ENCODE data around the gene ANAPC10. TPM values are rescaled to one million over a fixed set of nuclear protein-coding genes. Genes with fewer than 3 reads are reported as not detected.
"Not testable (repeated sequence)": the region's sequence is repeated elsewhere in the genome, so short reads cannot be mapped to it uniquely, and the experiment has no call there.

ANAPC10 gene
- total RNA-seq, 1 donor = 34.3 TPM

DNA sequence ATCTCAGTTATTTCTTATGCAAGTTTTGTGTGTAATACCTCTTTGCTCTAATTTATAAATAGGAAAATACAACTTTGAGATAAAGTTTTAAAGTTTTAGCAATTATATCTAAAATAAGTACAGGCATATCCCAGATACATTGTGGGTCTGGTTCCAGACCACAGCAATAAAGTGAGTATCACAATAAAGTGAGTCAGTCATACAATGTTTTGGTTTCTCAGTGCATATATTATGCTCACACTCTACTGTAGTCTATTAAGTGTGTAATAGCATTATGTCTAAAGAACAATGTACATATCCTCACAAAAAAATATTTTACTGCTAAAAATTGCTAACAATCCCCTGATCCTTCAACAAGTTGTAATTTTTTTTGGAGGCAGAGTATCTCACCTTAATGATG lies 49.2 kb downstream of the ANAPC10 start:
- Histone ChIP-seq H3K9me3 (ENCODE audit: low read depth, low read length) (no peaks in the 10 kb centered on the region), H3K4me1 (ENCODE audit: insufficient read depth, low read length) (no peaks in the 10 kb centered on the region), H3K4me3 (ENCODE audit: low read length) (no peak overlapping the region), H3K27me3 (ENCODE audit: insufficient read depth, low read length) (no peaks in the 10 kb centered on the region)

DNA sequence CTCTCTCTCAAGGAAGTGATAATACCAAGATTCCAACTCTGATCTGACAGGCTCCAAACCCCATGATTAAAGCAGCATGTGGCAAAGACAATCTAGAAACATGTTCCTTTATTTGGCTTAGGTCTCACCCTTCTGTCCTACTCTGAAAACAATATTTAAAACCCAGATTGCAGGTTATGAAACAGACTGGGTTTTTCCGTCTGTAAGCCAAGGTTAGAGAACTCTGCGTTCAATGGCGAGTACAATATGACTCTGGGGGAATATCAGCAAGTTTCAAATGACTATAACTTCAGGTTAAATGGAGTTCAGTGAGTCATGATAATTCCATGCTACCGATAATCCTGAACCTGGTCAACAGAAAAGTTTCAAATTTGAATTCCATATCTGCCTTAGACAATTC lies 50.8 kb downstream of the ANAPC10 start:
- Histone ChIP-seq H3K27me3 (ENCODE audit: insufficient read depth, low read length) (no peaks in the 10 kb centered on the region), H3K4me3 (ENCODE audit: low read length) (no peak overlapping the region), H3K4me1 (ENCODE audit: insufficient read depth, low read length) (no peaks in the 10 kb centered on the region), H3K9me3 (ENCODE audit: low read depth, low read length) (no peaks in the 10 kb centered on the region)

DNA sequence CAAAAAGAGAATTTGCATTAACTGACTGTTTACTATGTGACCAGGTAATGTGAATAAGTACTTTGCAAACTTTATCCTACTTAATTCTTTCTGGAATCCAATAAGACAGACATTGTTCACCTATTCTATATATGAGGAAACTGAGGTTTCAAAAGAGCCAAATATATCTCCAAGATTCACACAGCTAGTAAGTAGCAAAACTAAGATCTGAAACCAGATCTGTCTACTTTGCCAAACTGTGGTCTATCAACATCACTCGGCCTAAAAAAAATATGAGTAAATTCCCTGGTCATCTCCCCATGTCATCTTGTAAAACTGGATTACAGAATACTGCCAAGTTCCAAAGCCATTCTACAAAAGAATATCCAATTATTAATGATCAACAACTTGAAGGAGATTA lies 52.8 kb downstream of the ANAPC10 start:
- peaks cover 3% of the 10 kb centered on the region for H3K4me1 ChIP-seq (ENCODE audit: insufficient read depth, low read length)
- H3K27me3 ChIP-seq (ENCODE audit: insufficient read depth, low read length) = no peaks in the 10 kb centered on the region
- H3K4me3 ChIP-seq (ENCODE audit: low read length) = no peak overlapping the region
- no peaks in the 10 kb centered on the region for H3K9me3 ChIP-seq (ENCODE audit: low read depth, low read length)

DNA sequence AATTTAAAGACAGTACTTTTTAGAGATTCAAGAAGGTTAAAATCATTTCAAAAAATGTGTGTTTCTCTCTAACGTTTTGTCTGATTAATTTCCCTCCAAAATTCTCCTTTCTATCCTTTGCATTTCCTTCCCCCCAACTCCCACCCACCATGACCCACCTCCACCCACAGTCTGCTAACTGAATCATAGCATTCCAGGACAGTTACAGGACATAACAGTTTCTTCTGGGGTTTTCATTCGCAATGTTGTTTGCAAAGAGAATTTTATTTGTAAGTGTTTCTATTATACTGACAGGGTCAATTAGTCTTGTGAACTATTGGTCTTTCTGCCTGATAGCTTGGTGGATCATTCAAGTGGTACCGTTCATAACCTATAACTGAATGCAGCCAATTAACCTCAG lies 53.7 kb downstream of the ANAPC10 start:
- peaks cover 3% of the 10 kb centered on the region for H3K4me1 ChIP-seq (ENCODE audit: insufficient read depth, low read length)
- no peak overlapping the region for H3K4me3 ChIP-seq (ENCODE audit: low read length)
- no peaks in the 10 kb centered on the region for H3K9me3 ChIP-seq (ENCODE audit: low read depth, low read length)
- H3K27me3 ChIP-seq (ENCODE audit: insufficient read depth, low read length) = no peaks in the 10 kb centered on the region

DNA sequence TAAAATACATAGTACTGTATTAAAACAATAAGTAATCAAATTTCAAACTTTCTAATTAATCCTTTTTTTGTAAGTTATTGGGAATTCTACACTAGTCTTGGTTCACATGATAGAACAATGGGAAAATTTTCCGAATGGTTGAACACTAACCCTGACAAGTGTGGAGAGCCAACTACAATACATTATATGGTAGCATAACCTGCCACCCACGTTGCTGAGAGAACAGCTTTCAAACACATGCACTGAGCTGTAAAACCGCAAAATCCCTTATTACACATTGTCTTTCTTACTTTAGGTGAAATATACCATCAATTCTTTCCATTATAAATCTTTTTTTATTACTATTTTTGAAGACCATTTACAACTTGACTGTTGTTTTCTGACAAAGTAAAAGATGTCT lies 54.7 kb downstream of the ANAPC10 start:
- H3K27me3 ChIP-seq (ENCODE audit: insufficient read depth, low read length) = no peaks in the 10 kb centered on the region
- no peak overlapping the region for H3K4me3 ChIP-seq (ENCODE audit: low read length)
- no peaks in the 10 kb centered on the region for H3K9me3 ChIP-seq (ENCODE audit: low read depth, low read length)
- peaks cover 3% of the 10 kb centered on the region for H3K4me1 ChIP-seq (ENCODE audit: insufficient read depth, low read length)

DNA sequence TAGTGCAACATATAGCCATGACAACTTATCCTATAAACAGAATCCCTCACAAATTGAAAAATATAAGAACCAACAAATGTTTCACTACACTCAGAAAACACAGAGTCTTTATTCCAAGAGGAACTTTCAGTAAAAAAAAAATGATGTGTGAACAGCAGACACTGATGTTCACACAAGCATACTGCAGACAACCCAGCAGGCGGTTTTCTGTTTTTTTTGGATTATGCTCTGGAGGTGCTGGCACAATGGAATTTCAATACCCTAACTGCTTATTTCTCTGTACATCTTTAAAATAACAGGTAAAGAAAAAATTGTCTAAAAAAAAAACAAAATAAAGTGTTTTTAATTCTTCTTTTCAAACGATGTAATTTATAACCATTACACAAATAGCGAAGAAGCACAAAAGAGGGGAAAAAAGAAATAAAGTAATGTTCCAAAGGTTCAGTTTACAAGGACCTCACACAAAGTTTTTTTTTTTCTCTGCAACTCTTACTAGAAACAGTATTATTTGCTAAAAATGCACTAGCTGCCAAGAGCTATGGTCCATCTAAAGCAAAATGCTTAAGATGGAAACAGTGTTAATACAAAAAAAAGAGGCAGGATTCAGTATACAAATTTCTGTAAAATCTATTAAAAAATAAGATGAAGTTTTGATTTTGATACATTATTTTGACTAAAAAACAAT lies 55.3 kb downstream of the ANAPC10 start:
- no peak overlapping the region for H3K4me3 ChIP-seq (ENCODE audit: low read length)
- no peaks in the 10 kb centered on the region for H3K9me3 ChIP-seq (ENCODE audit: low read depth, low read length)
- H3K4me1 ChIP-seq (ENCODE audit: insufficient read depth, low read length) = peaks cover 3% of the 10 kb centered on the region
- no peaks in the 10 kb centered on the region for H3K27me3 ChIP-seq (ENCODE audit: insufficient read depth, low read length)

DNA sequence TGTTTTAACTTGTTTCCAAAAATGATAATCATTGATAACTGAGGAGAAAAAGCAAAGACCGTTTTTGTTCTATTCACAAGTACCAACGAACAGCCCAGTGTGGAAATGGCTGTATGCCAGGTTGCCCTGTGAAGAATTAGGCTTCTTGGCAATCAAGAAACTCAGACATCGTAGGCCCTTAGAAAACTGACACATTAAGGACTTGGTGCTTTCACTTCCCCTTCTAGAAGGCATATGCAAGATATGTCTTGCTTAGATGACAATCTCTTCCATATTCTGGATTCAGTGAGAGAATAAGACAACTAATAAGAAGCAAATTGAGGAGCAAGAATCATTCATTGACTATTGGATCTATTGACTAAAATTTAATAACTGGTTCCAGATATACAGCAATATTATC lies 56.6 kb downstream of the ANAPC10 start:
- Histone ChIP-seq H3K4me1 (ENCODE audit: insufficient read depth, low read length) (peaks cover 3% of the 10 kb centered on the region), H3K27me3 (ENCODE audit: insufficient read depth, low read length) (no peaks in the 10 kb centered on the region), H3K9me3 (ENCODE audit: low read depth, low read length) (no peaks in the 10 kb centered on the region), H3K4me3 (ENCODE audit: low read length) (no peak overlapping the region)

GRCh38 chr4:145035494-145036136 lies 62.4 kb downstream of the ANAPC10 start:
- Histone ChIP-seq H3K9me3 (ENCODE audit: low read depth, low read length) (no peaks in the 10 kb centered on the region), H3K27me3 (ENCODE audit: insufficient read depth, low read length) (no peaks in the 10 kb centered on the region)

GRCh38 chr4:145034727-145035211 lies 63.2 kb downstream of the ANAPC10 start:
- H3K27me3 ChIP-seq (ENCODE audit: insufficient read depth, low read length) = no peaks in the 10 kb centered on the region
- no peak overlapping the region for H3K4me3 ChIP-seq (ENCODE audit: low read length)
- H3K4me1 ChIP-seq (ENCODE audit: insufficient read depth, low read length) = peaks cover 12% of the 10 kb centered on the region
- H3K9me3 ChIP-seq (ENCODE audit: low read depth, low read length) = no peaks in the 10 kb centered on the region

More at GRCh38 chr4:145035494-145036136, 62.4 kb downstream of the ANAPC10 start:
- H3K4me1 ChIP-seq (ENCODE audit: insufficient read depth, low read length) = peaks cover 12% of the 10 kb centered on the region
- H3K4me3 ChIP-seq (ENCODE audit: low read length) = no peak overlapping the region

DNA sequence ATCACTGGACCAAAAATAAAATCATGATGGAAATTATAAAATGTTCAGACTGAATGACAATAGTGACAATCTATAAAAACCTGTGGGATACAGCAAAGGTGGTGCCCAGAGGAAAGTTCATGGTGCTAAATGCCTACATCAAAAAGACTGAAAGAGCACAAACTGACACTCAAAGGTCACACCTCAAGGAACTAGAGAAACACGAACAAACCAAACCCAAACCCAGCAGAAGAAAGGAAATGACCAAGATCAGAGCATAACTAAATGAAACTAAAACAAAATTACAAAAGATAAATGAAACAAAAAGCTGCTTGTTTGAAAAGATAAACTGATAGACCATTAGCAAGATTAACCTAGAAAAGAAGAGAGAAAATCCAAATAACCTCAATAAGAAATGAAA lies 78.7 kb downstream of the ANAPC10 start:
- H3K4me3 ChIP-seq (ENCODE audit: low read length) = no peak overlapping the region

DNA sequence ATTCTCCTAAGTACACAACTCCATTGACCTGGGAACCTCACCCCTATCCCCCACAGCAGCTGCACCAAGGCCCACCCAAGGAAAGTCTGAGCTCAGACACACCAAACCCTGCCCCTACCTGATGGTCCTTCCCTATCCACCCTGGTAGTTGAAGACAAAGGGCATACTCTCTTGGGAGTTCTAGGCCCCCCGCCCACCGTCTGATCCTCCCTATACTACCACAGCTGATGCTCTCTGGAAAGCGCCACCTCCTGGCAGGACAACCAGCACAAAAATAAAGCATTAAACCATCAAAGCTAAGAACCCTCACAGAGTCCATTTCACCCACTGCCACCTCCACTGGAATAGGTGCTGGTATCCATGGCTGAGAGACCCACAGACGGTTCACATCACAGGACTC lies 83.6 kb downstream of the ANAPC10 start:
- no peaks in the 10 kb centered on the region for H3K27me3 ChIP-seq (ENCODE audit: insufficient read depth, low read length)
- H3K9me3 ChIP-seq (ENCODE audit: low read depth, low read length) = no peaks in the 10 kb centered on the region
- no peak overlapping the region for H3K4me3 ChIP-seq (ENCODE audit: low read length)
- H3K4me1 ChIP-seq (ENCODE audit: insufficient read depth, low read length) = peaks cover 12% of the 10 kb centered on the region

More for the DNA sequence above, 78.7 kb downstream of the ANAPC10 start:
- no peaks in the 10 kb centered on the region for H3K27me3 ChIP-seq (ENCODE audit: insufficient read depth, low read length)
- no peaks in the 10 kb centered on the region for H3K4me1 ChIP-seq (ENCODE audit: insufficient read depth, low read length)
- no peaks in the 10 kb centered on the region for H3K9me3 ChIP-seq (ENCODE audit: low read depth, low read length)

DNA sequence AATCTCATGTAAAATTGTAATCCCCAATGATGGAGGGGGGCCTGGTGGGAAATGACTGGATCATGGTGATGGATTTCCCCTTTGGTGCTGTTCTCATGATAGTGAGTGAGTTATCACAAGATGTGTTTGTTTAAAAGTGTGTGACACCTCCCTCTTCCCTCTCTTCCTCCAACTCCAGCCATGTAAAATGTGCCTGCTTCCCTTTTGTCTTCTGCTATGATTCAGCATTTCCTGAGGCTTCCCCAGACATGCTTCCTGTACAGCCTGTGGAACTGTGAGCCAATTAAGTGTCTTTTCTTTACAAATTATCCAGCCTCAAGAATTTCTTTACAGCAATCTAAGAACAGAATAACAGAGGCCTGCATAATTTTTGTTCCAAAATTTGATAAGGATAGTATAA lies 85.2 kb downstream of the ANAPC10 start:
- no peak overlapping the region for H3K4me3 ChIP-seq (ENCODE audit: low read length)
- no peaks in the 10 kb centered on the region for H3K9me3 ChIP-seq (ENCODE audit: low read depth, low read length)
- no peaks in the 10 kb centered on the region for H3K27me3 ChIP-seq (ENCODE audit: insufficient read depth, low read length)
- H3K4me1 ChIP-seq (ENCODE audit: insufficient read depth, low read length) = peaks cover 12% of the 10 kb centered on the region

DNA sequence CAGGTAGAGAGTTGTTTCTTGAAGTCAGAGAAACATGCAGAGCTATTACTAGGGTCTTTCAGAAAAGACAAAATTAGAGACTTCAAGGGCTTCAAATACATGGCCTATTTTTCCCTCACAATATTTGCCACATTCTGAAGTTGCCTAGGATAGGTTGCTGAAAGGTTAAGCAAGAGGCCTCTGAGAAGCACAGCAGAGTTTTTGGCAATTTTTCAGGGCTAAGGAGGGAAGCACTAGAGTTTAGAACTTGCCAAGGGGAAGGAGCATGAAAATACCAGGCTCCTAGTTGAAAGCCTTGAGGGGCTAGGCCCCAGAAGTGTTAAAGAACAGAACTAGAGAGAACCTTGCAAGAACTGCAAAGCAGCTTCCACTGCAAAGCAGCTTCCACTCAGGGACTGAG lies 86.4 kb downstream of the ANAPC10 start:
- no peaks in the 10 kb centered on the region for H3K27me3 ChIP-seq (ENCODE audit: insufficient read depth, low read length)
- no peak overlapping the region for H3K4me3 ChIP-seq (ENCODE audit: low read length)
- peaks cover 12% of the 10 kb centered on the region for H3K4me1 ChIP-seq (ENCODE audit: insufficient read depth, low read length)
- no peaks in the 10 kb centered on the region for H3K9me3 ChIP-seq (ENCODE audit: low read depth, low read length)

- not testable (repeated sequence) for H3K9me3 ChIP-seq (ENCODE audit: low read depth, low read length); H3K27me3 ChIP-seq (ENCODE audit: insufficient read depth, low read length); H3K4me3 ChIP-seq (ENCODE audit: low read length)
- peaks cover 12% of the 10 kb centered on the region for H3K4me1 ChIP-seq (ENCODE audit: insufficient read depth, low read length)
Measured at GRCh38 chr4:145010315-145010714, 87.7 kb downstream of the ANAPC10 start.

GRCh38 chr4:145003675-145004074 lies 94.3 kb downstream of the ANAPC10 start:
- H3K27me3 ChIP-seq (ENCODE audit: insufficient read depth, low read length) = no peaks in the 10 kb centered on the region
- no peaks in the 10 kb centered on the region for H3K9me3 ChIP-seq (ENCODE audit: low read depth, low read length)
- no peaks in the 10 kb centered on the region for H3K4me1 ChIP-seq (ENCODE audit: insufficient read depth, low read length)
- H3K4me3 ChIP-seq (ENCODE audit: low read length) = no peak overlapping the region

DNA sequence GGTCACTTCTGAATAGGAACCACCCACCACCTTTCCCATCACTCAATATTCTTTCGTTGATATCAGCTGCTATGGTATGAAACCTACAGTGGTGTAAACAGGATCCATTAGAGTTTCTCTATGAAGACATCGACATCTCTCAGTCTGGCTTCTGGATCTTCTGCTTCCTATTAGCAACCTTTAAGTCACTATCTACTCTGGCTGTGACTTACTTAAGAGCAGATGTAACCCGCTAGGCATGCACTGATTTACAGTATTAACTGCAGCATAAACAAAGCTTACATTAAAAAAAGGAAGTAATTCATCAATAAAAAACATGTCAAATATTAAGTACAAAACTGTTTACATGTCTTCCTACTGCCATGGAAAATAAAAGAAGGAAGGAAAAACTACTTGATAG lies 96.4 kb downstream of the ANAPC10 start:
- no peak overlapping the region for H3K4me3 ChIP-seq (ENCODE audit: low read length)
- H3K9me3 ChIP-seq (ENCODE audit: low read depth, low read length) = no peaks in the 10 kb centered on the region
- no peaks in the 10 kb centered on the region for H3K4me1 ChIP-seq (ENCODE audit: insufficient read depth, low read length)
- H3K27me3 ChIP-seq (ENCODE audit: insufficient read depth, low read length) = no peaks in the 10 kb centered on the region
